Measurements from ENCODE around the gene YY1AP1. TPM values are rescaled to one million over a fixed set of nuclear protein-coding genes. Genes with fewer than 3 reads are reported as not detected.

The YY1AP1 gene
- polyA plus RNA-seq, 2 of the 4 experiments (the other 2 are of a cell fraction): 34.2 to 91.5 TPM

GRCh38 chr1:155646307-155646706 is 42.3 kb downstream of the YY1AP1 start:
- peak overlapping the region; percentile 76 for H3K4me2 ChIP-seq
- H3K27ac ChIP-seq: peak overlapping the region in 1 of 2 experiments; percentile 92; a peak in 3 of 6 replicates
- ATAC-seq (no peak), FAIRE-seq (no peak), DNase-seq (ENCODE audit: low read depth in 1 of 2, low spot score in 1 of 2) (no peak)
- ChIA-PET POLR2A (no interaction called here), CTCF (interaction anchor here (1.5 to 4.9 kb wide), 3 partner anchors 77 to 439 kb away, joined by 3 to 29 read pairs (median 10); partner anchors contain the start of gene THBS3)
- H3K9me3 ChIP-seq: peaks cover 7% of the 10 kb centered on the region; the same call in 1 of the 3 replicates
- H3K4me1 ChIP-seq: peaks cover 70% of the 10 kb centered on the region
- no peak overlapping the region for H3K4me3 ChIP-seq
- TF ChIP-seq HMGXB4 (CRISPR knock-in tag; IDR thresholded peaks at IDR 0.05; ENCODE audit: borderline replicate concordance): no peak
- no peak for TF ChIP-seq MAFK (IDR thresholded peaks at IDR 0.05; ENCODE audit: partially characterized antibody)
- TF ChIP-seq RARB (CRISPR knock-in tag; IDR thresholded peaks at IDR 0.05): no peak
- no peak for TF ChIP-seq FOSL2 (IDR thresholded peaks at IDR 0.05)
- TF ChIP-seq FOSL2 (CRISPR knock-in tag; IDR thresholded peaks at IDR 0.05): no peak
- TF ChIP-seq CHD2 (IDR thresholded peaks at IDR 0.05; ENCODE audit: low read length, partially characterized antibody): no peak
- TF ChIP-seq HEYL (CRISPR knock-in tag; IDR thresholded peaks at IDR 0.05): no peak
- no peak for TF ChIP-seq HOXA7 (CRISPR knock-in tag; IDR thresholded peaks at IDR 0.05)
- 89% methylated on average over 2 of the region's 2 CpGs for WGBS (ENCODE audit: missing lambda C conversion rate)

- Histone ChIP-seq H3K4me2 (peak overlapping the region; percentile 76), H3K4me3 (no peak overlapping the region), H3K27ac (peak overlapping the region; percentile 9 to 92; a peak in 4 of 6 replicates), H3K9me3 (peaks cover 7% of the 10 kb centered on the region; the same call in 1 of the 3 replicates), H3K4me1 (peaks cover 66% of the 10 kb centered on the region)
- FAIRE-seq (no peak), DNase-seq (ENCODE audit: low read depth in 1 of 2, low spot score in 1 of 2) (no peak), ATAC-seq (no peak)
- CTCF ChIA-PET: interaction anchor here (1.2 to 4.9 kb wide), 3 partner anchors 53 to 438 kb away, joined by 5 to 29 read pairs (median 10); partner anchors contain the start of gene THBS3
- TF ChIP-seq KDM5A (IDR thresholded peaks at IDR 0.05) (no peak), NPAS2 (CRISPR knock-in tag; IDR thresholded peaks at IDR 0.05; ENCODE audit: borderline replicate concordance) (no peak), NR3C1 (IDR thresholded peaks at IDR 0.05) (no peak), HOXB5 (CRISPR knock-in tag; IDR thresholded peaks at IDR 0.05) (no peak), RFX5 (IDR thresholded peaks at IDR 0.05) (no peak), PHF8 (IDR thresholded peaks at IDR 0.05; ENCODE audit: borderline replicate concordance, low read depth) (no peak), HDAC2 (IDR thresholded peaks at IDR 0.05) (no peak), EHF (CRISPR knock-in tag; IDR thresholded peaks at IDR 0.05) (no peak), ZC3H11A (IDR thresholded peaks at IDR 0.05) (no peak), CHD2 (IDR thresholded peaks at IDR 0.05; ENCODE audit: low read length, partially characterized antibody) (no peak), HOXA7 (CRISPR knock-in tag; IDR thresholded peaks at IDR 0.05) (no peak), BHLHE40 (IDR thresholded peaks at IDR 0.05; ENCODE audit: low read depth, low read length) (no peak)
- POLR2A ChIA-PET: no interaction called here
- 67% methylated on average over 6 of the region's 6 CpGs for WGBS (ENCODE audit: missing lambda C conversion rate)
These were observed 42.9 kb downstream of the YY1AP1 start for GRCh38 chr1:155645648-155646047.

GRCh38 chr1:155645034-155645598 is 43.5 kb downstream of the YY1AP1 start:
- ChIA-PET CTCF (interaction anchor here (1.2 to 4.9 kb wide), 2 partner anchors 52 to 394 kb away, joined by 5 to 29 read pairs; no protein-coding TSS in a partner anchor), POLR2A (no interaction called here)
- DNase-seq (ENCODE audit: low read depth in 1 of 2, low spot score in 1 of 2) (no peak), FAIRE-seq (no peak), ATAC-seq (no peak)
- H3K4me1 ChIP-seq: peaks cover 60% of the 10 kb centered on the region
- peaks cover 7% of the 10 kb centered on the region; the same call in 1 of the 3 replicates for H3K9me3 ChIP-seq
- TF ChIP-seq GATA3 (IDR thresholded peaks at IDR 0.05; ENCODE audit: borderline replicate concordance) (no peak), JUNB (IDR thresholded peaks at IDR 0.05) (no peak), SMC3 (IDR thresholded peaks at IDR 0.05) (no peak), BHLHE40 (IDR thresholded peaks at IDR 0.05; ENCODE audit: low read depth, low read length) (no peak), HOXB13 (CRISPR knock-in tag; IDR thresholded peaks at IDR 0.05; ENCODE audit: low read depth) (no peak), CEBPB (IDR thresholded peaks at IDR 0.05) (no peak), ZFP36 (IDR thresholded peaks at IDR 0.05; ENCODE audit: borderline replicate concordance, partially characterized antibody) (no peak), TFCP2L1 (CRISPR knock-in tag; IDR thresholded peaks at IDR 0.05) (no peak), MYC (IDR thresholded peaks at IDR 0.05; ENCODE audit: borderline replicate concordance, low read length) (no peak), USF2 (IDR thresholded peaks at IDR 0.05) (no peak), HOXB5 (CRISPR knock-in tag; IDR thresholded peaks at IDR 0.05) (no peak), HES2 (IDR thresholded peaks at IDR 0.05) (no peak), RFX5 (IDR thresholded peaks at IDR 0.05) (no peak), RAD21 (conservative IDR thresholded peaks at IDR 0.05 in 1 of 2, IDR thresholded peaks at IDR 0.05 in 1 of 2) (no peak), HOXA7 (CRISPR knock-in tag; IDR thresholded peaks at IDR 0.05) (no peak), NPAS2 (CRISPR knock-in tag; IDR thresholded peaks at IDR 0.05; ENCODE audit: borderline replicate concordance) (no peak), BCL3 (IDR thresholded peaks at IDR 0.05) (no peak), FOSB (CRISPR knock-in tag; IDR thresholded peaks at IDR 0.05) (no peak), ESRRA (IDR thresholded peaks at IDR 0.05; ENCODE audit: borderline replicate concordance, low read length) (no peak)
- H3K4me3 ChIP-seq: no peak overlapping the region
- H3K27ac ChIP-seq: peak overlapping the region; percentile 9 to 92; a peak in 4 of 6 replicates
- 74% methylated on average over 4 of the region's 4 CpGs for WGBS (ENCODE audit: missing lambda C conversion rate)
- H3K4me2 ChIP-seq: peak overlapping the region; percentile 76; the same call in 2 of the 3 replicates

Measured in A549 (cell line).